Fibroblast of the aortic adventitia (primary cell): ENCODE data around the gene PRDM16. TPM values are rescaled to one million over a fixed set of nuclear protein-coding genes. Genes with fewer than 3 reads are reported as not detected.

ENCODE experiments used
- DNase-seq: peaks from one replicate; pipeline ENCODE4 v3.0.0-alpha.2; 2010; ENCODE audit warnings: low read depth
- H3K4me3 ChIP-seq: 2 replicates; pipeline ENCODE4 v1.5.1; 2011; ENCODE audit warnings: low read depth, mild to moderate bottlenecking, control low read depth, low read length, moderate library complexity
- CTCF ChIP-seq: IDR thresholded peaks from 2 replicates; pipeline ENCODE4 v1.5.1; 2011; ENCODE audit warnings: mild to moderate bottlenecking, low read length, control low read depth, inconsistent platforms; ENCODE audit not compliant: insufficient read depth
- total RNA-seq: library from RNA; depleted of rRNA; stranded (reverse); fragments of >200 nt; gene quantifications from 2 replicates; pipeline ENCODE4 v1.2.3, GENCODE V29; 2012; ENCODE audit warnings: low replicate concordance

The PRDM16 gene
- total RNA-seq, 1 donor = 11.3 TPM

DNA sequence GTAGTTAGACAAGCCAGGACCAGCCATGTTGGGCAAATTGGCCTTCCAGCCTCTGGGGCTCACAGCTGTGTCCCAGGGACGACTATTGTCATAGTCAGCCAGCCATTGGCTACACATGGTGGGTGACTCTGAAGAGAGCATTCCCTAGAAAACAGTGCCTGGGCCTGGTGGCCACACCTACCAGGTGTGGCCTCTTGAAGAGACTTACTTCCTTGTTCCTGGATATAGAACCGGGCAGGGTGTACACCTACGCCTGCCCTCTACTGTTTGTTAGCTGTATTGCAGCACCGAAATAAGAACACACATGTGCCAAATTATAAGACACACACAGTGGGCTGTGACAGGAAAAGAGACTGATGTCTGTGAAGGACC, 250.9 kb downstream of the PRDM16 start:
- H3K4me3 ChIP-seq = no peak overlapping the region
- peak; percentile 70 for TF ChIP-seq CTCF
- DNase-seq = peak; percentile 58

DNA sequence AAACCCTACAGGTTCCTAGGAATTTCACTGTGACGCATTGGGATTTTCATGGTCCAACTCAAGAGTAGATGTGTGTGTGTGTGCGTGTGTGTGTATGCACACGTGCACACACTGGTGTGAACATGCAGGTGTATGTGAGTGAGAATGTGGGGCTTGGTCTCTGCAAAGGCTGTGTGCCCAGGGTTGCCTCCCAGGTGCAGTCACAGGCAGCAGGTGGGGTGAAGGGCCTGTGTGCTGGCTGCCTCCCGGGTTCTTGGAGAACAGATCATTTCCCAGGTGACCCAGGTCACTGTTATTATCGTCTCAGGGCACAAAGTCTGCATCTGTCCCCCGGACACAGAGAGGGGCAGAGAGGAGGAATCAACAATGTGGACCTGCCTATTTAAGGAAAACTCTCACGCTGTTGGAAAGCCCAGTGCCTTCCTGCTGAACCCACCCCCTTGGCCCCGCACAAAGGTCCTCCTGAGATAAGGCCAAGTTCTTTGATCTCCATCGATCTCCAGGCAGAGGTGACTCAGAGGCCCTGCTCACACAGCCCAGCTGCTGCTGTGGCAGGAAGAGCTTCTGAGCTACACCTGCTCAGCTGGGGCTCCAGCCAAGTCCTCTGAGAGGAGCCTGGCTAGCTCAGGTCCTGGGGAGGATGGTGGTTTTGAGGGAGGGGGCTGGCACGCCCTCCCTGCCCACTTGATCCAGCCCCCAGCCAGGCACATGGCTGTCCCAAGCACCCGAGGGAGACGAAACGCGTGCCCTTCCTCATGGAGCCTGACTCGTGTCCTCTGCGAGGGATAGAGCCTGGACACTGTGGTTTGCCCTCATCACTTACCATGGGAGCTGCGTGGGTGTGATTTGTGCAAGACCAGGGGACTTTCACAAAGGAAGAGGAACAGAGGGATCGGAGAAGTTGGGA, 251.5 kb downstream of the PRDM16 start:
- no peak overlapping the region for H3K4me3 ChIP-seq
- TF ChIP-seq CTCF = no peak

GRCh38 chr1:3321559-3322449, 252.8 kb downstream of the PRDM16 start:
- no peak for TF ChIP-seq CTCF
- no peak for DNase-seq
- H3K4me3 ChIP-seq = no peak overlapping the region

More for the DNA sequence above, 251.5 kb downstream of the PRDM16 start:
- DNase-seq = no peak

DNA sequence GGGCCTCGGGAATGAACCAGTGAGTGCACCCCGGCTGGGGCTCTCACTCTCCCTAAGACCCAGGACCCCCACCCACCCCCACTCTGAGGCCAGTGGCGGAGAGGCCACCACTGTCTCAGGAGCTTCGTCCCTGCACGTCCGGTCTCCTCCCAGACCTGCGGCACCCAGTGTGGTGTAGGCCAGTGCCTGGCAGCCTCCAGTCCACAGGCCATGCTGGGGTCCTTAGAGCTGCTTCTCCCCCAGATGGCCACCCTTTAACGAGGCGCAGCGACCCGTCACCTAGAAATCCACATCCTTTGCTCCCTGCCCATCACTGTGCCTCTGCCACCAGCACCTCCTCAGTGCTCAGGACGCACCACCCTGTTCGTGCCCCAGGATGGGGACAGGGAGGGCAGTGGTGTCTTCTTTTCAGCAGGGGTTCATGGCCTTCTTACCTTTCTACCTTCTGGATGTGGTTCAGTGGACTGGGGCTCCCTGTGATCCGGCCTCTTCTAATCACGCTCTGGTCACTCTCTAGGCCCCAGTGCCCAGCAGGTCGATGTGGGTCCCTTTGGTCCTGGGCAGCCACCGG, 253.5 kb downstream of the PRDM16 start:
- no peak for DNase-seq
- H3K4me3 ChIP-seq = no peak overlapping the region
- no peak for TF ChIP-seq CTCF

DNA sequence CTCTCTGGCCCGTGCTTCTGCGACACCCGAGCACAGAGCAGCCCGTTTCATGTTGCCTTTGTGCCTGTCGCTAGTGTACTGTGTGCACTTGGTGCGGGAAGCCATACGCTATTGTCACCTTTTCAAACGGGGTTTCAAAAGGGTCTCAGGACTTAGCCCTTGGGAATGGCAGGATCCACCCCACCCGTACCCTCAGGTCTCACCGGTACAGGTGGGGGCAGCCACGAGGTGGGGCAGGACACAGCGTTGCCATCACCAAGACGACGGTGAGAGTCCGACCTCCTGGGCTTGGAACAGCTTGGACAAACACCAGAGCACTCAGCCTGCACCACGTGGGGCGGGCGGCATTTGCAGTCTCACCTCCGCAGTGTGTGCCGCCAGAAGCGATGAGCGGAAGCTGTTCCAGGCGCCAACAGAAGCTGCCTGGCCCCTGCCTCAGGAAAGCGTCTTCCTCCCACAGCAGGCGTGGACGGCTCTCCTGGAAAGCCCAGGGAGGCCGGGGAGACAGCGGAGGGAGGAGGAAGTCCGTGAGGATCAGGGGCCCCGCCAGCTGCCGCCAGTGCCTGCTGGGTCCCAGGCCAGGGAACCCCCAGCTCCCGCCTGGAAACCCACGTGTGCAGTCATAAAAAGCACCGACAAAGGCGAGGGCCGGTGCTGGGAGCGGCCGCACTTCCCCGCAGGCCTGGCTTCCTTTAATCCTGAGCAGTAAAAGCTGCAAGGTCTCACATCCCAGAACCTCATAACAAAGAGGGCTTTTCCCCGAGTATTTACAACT, 254.2 kb downstream of the PRDM16 start:
- TF ChIP-seq CTCF = no peak
- H3K4me3 ChIP-seq = no peak overlapping the region
- no peak for DNase-seq
